RWPE2 (cell line): ENCODE measurements around the gene SEMA5A.
"Not testable (repeated sequence)": the region's sequence is repeated elsewhere in the genome, so short reads cannot be mapped to it uniquely, and the experiment has no call there.

Source experiments
- ATAC-seq: fragments of 200-7000 bp; cut with Tn5 transposase; 3 replicates; pipeline ENCODE4 v1.9.1; 2021; ENCODE audit warnings: low read depth
- DNase-seq: peaks from one replicate; pipeline ENCODE4 v3.0.0-alpha.2; 2020; ENCODE audit warnings: low spot score
- H3K27ac ChIP-seq: fragments of 450-650 bp; 2 replicates; pipeline ENCODE4 v1.5.1; 2017; ENCODE audit warnings: mild to moderate bottlenecking; ENCODE audit not compliant: poor library complexity, severe bottlenecking
- H3K27me3 ChIP-seq: fragments of 250-450 bp; sonication (Bioruptor Pico); 2 replicates; pipeline ENCODE4 v1.5.1; 2021; ENCODE audit warnings: mild to moderate bottlenecking, moderate library complexity; ENCODE audit not compliant: insufficient read depth, poor library complexity, severe bottlenecking
- H3K36me3 ChIP-seq: fragments of 250-450 bp; sonication (Bioruptor Pico); 2 replicates; pipeline ENCODE4 v1.5.1; 2020; ENCODE audit warnings: low read depth, mild to moderate bottlenecking, moderate library complexity
- H3K4me1 ChIP-seq: fragments of 250-450 bp; sonication (Bioruptor Pico); 2 replicates; pipeline ENCODE4 v1.5.1; 2021; ENCODE audit warnings: mild to moderate bottlenecking, moderate library complexity; ENCODE audit not compliant: insufficient read depth, poor library complexity, severe bottlenecking
- H3K4me3 ChIP-seq: fragments of 250-450 bp; sonication (Bioruptor Pico); 2 replicates; pipeline ENCODE4 v1.5.1; 2021; ENCODE audit warnings: mild to moderate bottlenecking, moderate library complexity; ENCODE audit not compliant: severe bottlenecking
- H3K9me3 ChIP-seq: fragments of 250-450 bp; sonication (Bioruptor Pico); 2 replicates; pipeline ENCODE4 v1.5.1; 2021; ENCODE audit warnings: mild to moderate bottlenecking, moderate library complexity; ENCODE audit not compliant: severe bottlenecking
- CTCF ChIP-seq: fragments of 450-650 bp; IDR thresholded peaks from one replicate; pipeline ENCODE4 v1.5.1; 2017; ENCODE audit warnings: mild to moderate bottlenecking, moderate library complexity; ENCODE audit not compliant: poor library complexity, severe bottlenecking

SEMA5A gene

GRCh38 chr5:9409413-9409960 lies 136.4 kb downstream of the SEMA5A start:
- no peak for TF ChIP-seq CTCF
- peak; percentile 29; the same call in 1 of the 3 replicates for ATAC-seq

GRCh38 chr5:9408964-9409363 lies 136.9 kb downstream of the SEMA5A start:
- no peaks in the 10 kb centered on the region for H3K27me3 ChIP-seq
- H3K36me3 ChIP-seq, result no peaks in the 10 kb centered on the region
- DNase-seq (no peak), ATAC-seq (peak; percentile 64)
- no peak overlapping the region for H3K27ac ChIP-seq
- no peaks in the 10 kb centered on the region for H3K9me3 ChIP-seq
- no peak for TF ChIP-seq CTCF
- no peak overlapping the region for H3K4me3 ChIP-seq
- H3K4me1 ChIP-seq, result peaks cover 3% of the 10 kb centered on the region

More at GRCh38 chr5:9409413-9409960, 136.4 kb downstream of the SEMA5A start:
- Histone ChIP-seq H3K27ac (no peak overlapping the region), H3K4me3 (no peak overlapping the region), H3K36me3 (no peaks in the 10 kb centered on the region), H3K4me1 (peaks cover 3% of the 10 kb centered on the region), H3K27me3 (no peaks in the 10 kb centered on the region), H3K9me3 (no peaks in the 10 kb centered on the region)
- DNase-seq, result no peak

GRCh38 chr5:9405196-9405754 lies 140.6 kb downstream of the SEMA5A start:
- ATAC-seq, result no peak
- Histone ChIP-seq H3K9me3 (no peaks in the 10 kb centered on the region), H3K4me3 (no peak overlapping the region), H3K27me3 (no peaks in the 10 kb centered on the region), H3K36me3 (no peaks in the 10 kb centered on the region), H3K27ac (no peak overlapping the region), H3K4me1 (peaks cover 6% of the 10 kb centered on the region)
- TF ChIP-seq CTCF, result no peak
- DNase-seq, result no peak

- DNase-seq, result no peak
- Histone ChIP-seq H3K4me1 (peaks cover 3% of the 10 kb centered on the region), H3K4me3 (no peak overlapping the region), H3K27ac (no peak overlapping the region), H3K36me3 (no peaks in the 10 kb centered on the region), H3K27me3 (no peaks in the 10 kb centered on the region), H3K9me3 (no peaks in the 10 kb centered on the region)
- TF ChIP-seq CTCF, result no peak
- peak; percentile 46; the same call in 2 of the 3 replicates for ATAC-seq
Measured at GRCh38 chr5:9401786-9402472, 143.9 kb downstream of the SEMA5A start.

DNA sequence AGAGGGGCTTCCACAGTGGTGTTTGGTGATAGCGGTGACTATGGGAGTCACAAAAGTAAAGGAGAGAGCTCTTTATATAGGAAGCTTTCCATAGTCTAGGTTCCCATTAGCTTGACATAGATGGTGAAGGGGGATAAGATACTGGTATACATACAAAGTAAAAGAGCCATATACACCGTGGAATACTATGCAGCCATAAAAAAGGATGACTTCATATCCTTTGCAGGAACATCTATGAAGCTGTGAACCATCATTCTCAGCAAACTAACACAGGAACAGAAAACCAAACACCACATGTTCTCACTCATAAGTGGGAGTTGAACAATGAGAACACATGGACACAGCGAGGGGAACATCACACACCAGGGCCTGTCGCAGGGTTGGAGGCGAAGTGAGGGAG lies 146.1 kb downstream of the SEMA5A start:
- not testable (repeated sequence) for H3K4me3 ChIP-seq, ATAC-seq, DNase-seq, H3K27ac ChIP-seq, H3K4me1 ChIP-seq, H3K27me3 ChIP-seq, H3K36me3 ChIP-seq, H3K9me3 ChIP-seq
